Measurements from ENCODE around the gene HNF1A. TPM values are rescaled to one million over a fixed set of nuclear protein-coding genes. Genes with fewer than 3 reads are reported as not detected.

HNF1A gene
- total RNA-seq, 1 donor from 2014 or later: not detected

GRCh38 chr12:120940006-120940405 lies 38.3 kb upstream of the HNF1A start:
- Mint-ChIP-seq H3K27ac (no peak overlapping the region), H3K9me3 (no peaks in the 10 kb centered on the region), H3K27me3 (ENCODE audit: insufficient read depth, low read depth) (peaks cover 22% of the 10 kb centered on the region), H3K36me3 (no peaks in the 10 kb centered on the region), H3K4me1 (peaks cover 2% of the 10 kb centered on the region), H3K4me3 (no peak overlapping the region)
- no peak for TF ChIP-seq EZH2 (IDR thresholded peaks at IDR 0.05)
- no peak for TF ChIP-seq EZH2phosphoT487 (IDR thresholded peaks at IDR 0.05)
- no peak for TF ChIP-seq CTCF (IDR thresholded peaks at IDR 0.05)
- no peaks in the 10 kb centered on the region for H3K27me3 ChIP-seq
- H3K9me3 ChIP-seq (ENCODE audit: low read depth): no peaks in the 10 kb centered on the region
- no peak overlapping the region for H3K27ac ChIP-seq
- H3K4me3 ChIP-seq: no peak overlapping the region
- H3K36me3 ChIP-seq: no peaks in the 10 kb centered on the region
- H3K4me1 ChIP-seq: no peaks in the 10 kb centered on the region
- no peaks in the 10 kb centered on the region for H3K79me2 ChIP-seq (ENCODE audit: low read depth)
- H2AFZ ChIP-seq (replicated peaks): no peak overlapping the region
- no peak overlapping the region for H3K4me2 ChIP-seq
- H3F3A ChIP-seq (ENCODE audit: low read depth): no peaks in the 10 kb centered on the region
- H3K9ac ChIP-seq: no peak overlapping the region
- no peaks in the 10 kb centered on the region for H4K20me1 ChIP-seq (ENCODE audit: low read depth)
- DNase-seq (ENCODE audit: low spot score): no peak

GRCh38 chr12:120940799-120941198 lies 37.5 kb upstream of the HNF1A start:
- no peaks in the 10 kb centered on the region for H3K36me3 ChIP-seq
- Mint-ChIP-seq H3K27ac (no peak overlapping the region), H3K4me1 (peaks cover 2% of the 10 kb centered on the region), H3K9me3 (no peaks in the 10 kb centered on the region), H3K27me3 (ENCODE audit: insufficient read depth, low read depth) (peaks cover 23% of the 10 kb centered on the region), H3K4me3 (no peak overlapping the region), H3K36me3 (no peaks in the 10 kb centered on the region)
- no peak overlapping the region for H3K27ac ChIP-seq
- H3K27me3 ChIP-seq: no peaks in the 10 kb centered on the region
- H3F3A ChIP-seq (ENCODE audit: low read depth): no peaks in the 10 kb centered on the region
- no peak overlapping the region for H2AFZ ChIP-seq (replicated peaks)
- DNase-seq (ENCODE audit: low spot score): no peak
- H3K4me3 ChIP-seq: no peak overlapping the region
- TF ChIP-seq CTCF (IDR thresholded peaks at IDR 0.05): no peak
- no peak overlapping the region for H3K9ac ChIP-seq
- H3K4me1 ChIP-seq: no peaks in the 10 kb centered on the region
- no peaks in the 10 kb centered on the region for H3K9me3 ChIP-seq (ENCODE audit: low read depth)
- no peak overlapping the region for H3K4me2 ChIP-seq
- no peaks in the 10 kb centered on the region for H4K20me1 ChIP-seq (ENCODE audit: low read depth)
- H3K79me2 ChIP-seq (ENCODE audit: low read depth): no peaks in the 10 kb centered on the region

GRCh38 chr12:120941412-120941811 lies 36.9 kb upstream of the HNF1A start:
- no peak overlapping the region for H3K9ac ChIP-seq
- no peaks in the 10 kb centered on the region for H3F3A ChIP-seq (ENCODE audit: low read depth)
- H3K27ac Mint-ChIP-seq: peak overlapping the region; percentile 79
- no peaks in the 10 kb centered on the region for H3K9me3 ChIP-seq (ENCODE audit: low read depth)
- no peaks in the 10 kb centered on the region for H4K20me1 ChIP-seq (ENCODE audit: low read depth)
- no peaks in the 10 kb centered on the region for H3K4me1 ChIP-seq
- peaks cover 2% of the 10 kb centered on the region for H3K4me1 Mint-ChIP-seq
- H3K4me3 ChIP-seq: no peak overlapping the region
- no peak overlapping the region for H3K4me3 Mint-ChIP-seq
- no peaks in the 10 kb centered on the region for H3K36me3 Mint-ChIP-seq
- H3K4me2 ChIP-seq: no peak overlapping the region
- no peaks in the 10 kb centered on the region for H3K9me3 Mint-ChIP-seq
- TF ChIP-seq CTCF (IDR thresholded peaks at IDR 0.05): no peak
- TF ChIP-seq EZH2phosphoT487 (IDR thresholded peaks at IDR 0.05): no peak
- TF ChIP-seq EZH2 (IDR thresholded peaks at IDR 0.05): no peak
- peaks cover 19% of the 10 kb centered on the region for H3K27me3 Mint-ChIP-seq (ENCODE audit: insufficient read depth, low read depth)
- no peak for DNase-seq (ENCODE audit: low spot score)
- no peaks in the 10 kb centered on the region for H3K36me3 ChIP-seq
- H3K79me2 ChIP-seq (ENCODE audit: low read depth): no peaks in the 10 kb centered on the region
- no peak overlapping the region for H3K27ac ChIP-seq
- H3K27me3 ChIP-seq: no peaks in the 10 kb centered on the region
- no peak overlapping the region for H2AFZ ChIP-seq (replicated peaks)

Measured in neural progenitor cell (in vitro differentiated cells).